KMS-11 (cell line): ENCODE results near the gene PROK2.

Experiments used
- H2AFZ ChIP-seq: fragments of 200-600 bp; sonication (generic); 2 replicates; pipeline ENCODE4 v1.6.1; 2016; ENCODE audit warnings: antibody characterized with exemption, mixed run types, low read depth
- H3K27ac ChIP-seq: fragments of 200-600 bp; sonication (generic); 2 replicates; pipeline ENCODE4 v1.6.1; 2016; ENCODE audit warnings: mild to moderate bottlenecking, mixed run types
- H3K27me3 ChIP-seq: fragments of 200-600 bp; sonication (generic); 2 replicates; pipeline ENCODE4 v1.6.1; 2017; ENCODE audit warnings: mild to moderate bottlenecking, low read depth, mixed run types, moderate library complexity; ENCODE audit not compliant: insufficient read depth
- H3K36me3 ChIP-seq: fragments of 200-600 bp; sonication (generic); 2 replicates; pipeline ENCODE4 v1.6.1; 2017; ENCODE audit warnings: mild to moderate bottlenecking, mixed run types; ENCODE audit not compliant: insufficient read depth
- H3K4me1 ChIP-seq: fragments of 200-600 bp; sonication (generic); 2 replicates; pipeline ENCODE4 v1.6.1; 2016; ENCODE audit warnings: mild to moderate bottlenecking, low read depth, mixed run types; ENCODE audit not compliant: poor library complexity, severe bottlenecking
- H3K4me2 ChIP-seq: fragments of 200-600 bp; sonication (generic); 2 replicates; pipeline ENCODE4 v1.7.0; 2016; ENCODE audit warnings: mild to moderate bottlenecking, mixed run types
- H3K4me3 ChIP-seq: fragments of 200-600 bp; sonication (generic); IDR thresholded peaks from 2 replicates; pipeline ENCODE4 v1.6.1; 2017; ENCODE audit warnings: low read depth, low read length, mixed read lengths; ENCODE audit not compliant: insufficient read depth
- H3K79me2 ChIP-seq: fragments of 200-600 bp; sonication (generic); 2 replicates; pipeline ENCODE4 v1.6.1; 2016; ENCODE audit warnings: low read depth, mixed run types; ENCODE audit not compliant: insufficient read depth
- H3K9ac ChIP-seq: fragments of 200-600 bp; sonication (generic); 2 replicates; pipeline ENCODE4 v1.6.1; 2016; ENCODE audit warnings: mild to moderate bottlenecking, mixed run types
- H4K20me1 ChIP-seq: fragments of 200-600 bp; sonication (generic); 2 replicates; pipeline ENCODE4 v1.6.1; 2016; ENCODE audit warnings: mild to moderate bottlenecking, mixed run types; ENCODE audit not compliant: insufficient read depth
- CTCF ChIP-seq: fragments of 200-600 bp; sonication (generic); conservative IDR thresholded peaks from 2 replicates; pipeline ENCODE4 v1.6.1; 2017; ENCODE audit warnings: low read depth, mild to moderate bottlenecking, antibody characterized with exemption, low read length, moderate library complexity, mixed read lengths

PROK2 gene

DNA sequence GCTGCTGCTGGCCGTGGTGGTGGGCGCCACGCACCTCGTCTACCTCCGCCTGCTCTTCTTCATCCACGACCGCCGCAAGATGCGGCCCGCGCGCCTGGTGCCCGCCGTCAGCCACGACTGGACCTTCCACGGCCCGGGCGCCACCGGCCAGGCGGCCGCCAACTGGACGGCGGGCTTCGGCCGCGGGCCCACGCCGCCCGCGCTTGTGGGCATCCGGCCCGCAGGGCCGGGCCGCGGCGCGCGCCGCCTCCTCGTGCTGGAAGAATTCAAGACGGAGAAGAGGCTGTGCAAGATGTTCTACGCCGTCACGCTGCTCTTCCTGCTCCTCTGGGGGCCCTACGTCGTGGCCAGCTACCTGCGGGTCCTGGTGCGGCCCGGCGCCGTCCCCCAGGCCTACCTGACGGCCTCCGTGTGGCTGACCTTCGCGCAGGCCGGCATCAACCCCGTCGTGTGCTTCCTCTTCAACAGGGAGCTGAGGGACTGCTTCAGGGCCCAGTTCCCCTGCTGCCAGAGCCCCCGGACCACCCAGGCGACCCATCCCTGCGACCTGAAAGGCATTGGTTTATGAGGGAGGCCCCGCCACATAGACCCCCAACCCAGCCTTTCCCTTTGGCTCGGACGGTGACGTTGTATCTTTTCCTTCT, 30.2 kb downstream of the PROK2 start:
- H3K9ac ChIP-seq, result no peak overlapping the region
- no peaks in the 10 kb centered on the region for H4K20me1 ChIP-seq
- no peak overlapping the region for H3K27ac ChIP-seq
- H3K4me3 ChIP-seq, result no peak overlapping the region
- no peaks in the 10 kb centered on the region for H3K36me3 ChIP-seq
- no peak overlapping the region for H2AFZ ChIP-seq
- H3K79me2 ChIP-seq, result no peaks in the 10 kb centered on the region
- no peak overlapping the region for H3K4me2 ChIP-seq
- H3K4me1 ChIP-seq, result no peaks in the 10 kb centered on the region
- TF ChIP-seq CTCF, result no peak
- H3K27me3 ChIP-seq, result no peaks in the 10 kb centered on the region

DNA sequence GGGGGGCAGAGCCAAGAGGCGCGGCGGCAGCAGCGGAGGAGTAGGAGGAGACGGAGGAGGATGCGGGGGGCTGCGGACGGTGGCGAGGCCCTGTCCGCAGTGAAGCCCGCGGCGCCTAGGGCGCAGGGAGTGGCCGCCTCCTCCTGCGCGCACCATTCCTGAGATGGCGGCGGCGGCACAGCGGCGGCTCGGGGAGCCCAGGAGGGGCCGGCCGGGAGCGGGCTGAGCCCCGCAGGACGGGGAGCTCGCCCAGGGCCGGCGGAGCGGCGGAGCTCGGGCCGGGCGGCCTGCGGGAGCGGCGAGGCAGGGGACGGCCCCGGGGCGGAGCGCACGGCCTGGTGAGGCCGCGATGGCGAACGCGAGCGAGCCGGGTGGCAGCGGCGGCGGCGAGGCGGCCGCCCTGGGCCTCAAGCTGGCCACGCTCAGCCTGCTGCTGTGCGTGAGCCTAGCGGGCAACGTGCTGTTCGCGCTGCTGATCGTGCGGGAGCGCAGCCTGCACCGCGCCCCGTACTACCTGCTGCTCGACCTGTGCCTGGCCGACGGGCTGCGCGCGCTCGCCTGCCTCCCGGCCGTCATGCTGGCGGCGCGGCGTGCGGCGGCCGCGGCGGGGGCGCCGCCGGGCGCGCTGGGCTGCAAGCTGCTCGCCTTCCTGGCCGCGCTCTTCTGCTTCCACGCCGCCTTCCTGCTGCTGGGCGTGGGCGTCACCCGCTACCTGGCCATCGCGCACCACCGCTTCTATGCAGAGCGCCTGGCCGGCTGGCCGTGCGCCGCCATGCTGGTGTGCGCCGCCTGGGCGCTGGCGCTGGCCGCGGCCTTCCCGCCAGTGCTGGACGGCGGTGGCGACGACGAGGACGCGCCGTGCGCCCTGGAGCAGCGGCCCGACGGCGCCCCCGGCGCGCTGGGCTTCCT, 31.0 kb downstream of the PROK2 start, which contains the start of gene GPR27:
GPR27 (plus strand) TSS at position 155 of the 909 bp plus-strand sequence; CDS start at position 350, 195 bp downstream.
- Histone ChIP-seq H3K27ac (no peak within 1 kb of the TSS), H3K4me3 (no peak within 1 kb of the TSS), H3K27me3 (no peaks in the 10 kb centered on the region), H3K4me2 (no peak within 1 kb of the TSS), H3K36me3 (no peaks in the 10 kb centered on the region), H3K79me2 (no peaks in the 10 kb centered on the region), H3K4me1 (no peaks in the 10 kb centered on the region), H3K9ac (no peak within 1 kb of the TSS), H4K20me1 (no peaks in the 10 kb centered on the region), H2AFZ (no peak within 1 kb of the TSS)
- no peak for TF ChIP-seq CTCF

- H3K79me2 ChIP-seq, result no peaks in the 10 kb centered on the region
- H4K20me1 ChIP-seq, result no peaks in the 10 kb centered on the region
- no peak overlapping the region for H3K27ac ChIP-seq
- no peak for TF ChIP-seq CTCF
- no peaks in the 10 kb centered on the region for H3K36me3 ChIP-seq
- no peak overlapping the region for H2AFZ ChIP-seq
- H3K27me3 ChIP-seq, result no peaks in the 10 kb centered on the region
- H3K4me3 ChIP-seq, result no peak overlapping the region
- H3K4me1 ChIP-seq, result no peaks in the 10 kb centered on the region
- no peak overlapping the region for H3K4me2 ChIP-seq
- H3K9ac ChIP-seq, result no peak overlapping the region
Observed at GRCh38 chr3:71752831-71753700, 31.9 kb downstream of the PROK2 start.

- Histone ChIP-seq H3K79me2 (no peaks in the 10 kb centered on the region), H3K27me3 (no peaks in the 10 kb centered on the region), H3K9ac (no peak overlapping the region), H3K4me2 (no peak overlapping the region), H3K27ac (no peak overlapping the region), H3K36me3 (no peaks in the 10 kb centered on the region), H3K4me1 (no peaks in the 10 kb centered on the region), H3K4me3 (no peak overlapping the region), H4K20me1 (no peaks in the 10 kb centered on the region), H2AFZ (no peak overlapping the region)
- no peak for TF ChIP-seq CTCF
Observed at GRCh38 chr3:71751602-71752001, 33.3 kb downstream of the PROK2 start.
